Measurements from ENCODE around the gene LDLRAD4.

The LDLRAD4 gene

GRCh38 chr18:13206301-13206700 is 12.3 kb upstream of the LDLRAD4 start:
- DNase-seq, result no peak

- DNase-seq, result peak; percentile 88
These were observed 11.3 kb upstream of the LDLRAD4 start for GRCh38 chr18:13207294-13207693.

- DNase-seq, result no peak
These were observed 7.0 kb upstream of the LDLRAD4 start for GRCh38 chr18:13211534-13211933.

- no peak for DNase-seq
These were observed 5.3 kb upstream of the LDLRAD4 start for GRCh38 chr18:13213036-13213795.

GRCh38 chr18:13214609-13215008 is 4.0 kb upstream of the LDLRAD4 start:
- DNase-seq, result no peak

- peak; percentile 84 for DNase-seq
These were observed 2.4 kb upstream of the LDLRAD4 start for GRCh38 chr18:13216092-13216582.

GRCh38 chr18:13216711-13217465 is 1.7 kb upstream of the LDLRAD4 start:
- peak; percentile 41 for DNase-seq

GRCh38 chr18:13217466-13217961 is 1.0 kb upstream of the LDLRAD4 start:
- peak; percentile 69 for DNase-seq

- DNase-seq, result no peak
These were observed 591 bp upstream of the LDLRAD4 start for GRCh38 chr18:13217971-13218367.

- DNase-seq, result no peak
These were observed 437 bp downstream of the LDLRAD4 start for GRCh38 chr18:13218997-13219396.

- no peak for DNase-seq
These were observed 1.1 kb downstream of the LDLRAD4 start for GRCh38 chr18:13219593-13220159.

- DNase-seq, result peak; percentile 32
These were observed 1.9 kb downstream of the LDLRAD4 start for GRCh38 chr18:13220361-13220991.

GRCh38 chr18:13221869-13222855 is 3.6 kb downstream of the LDLRAD4 start:
- no peak for DNase-seq

- DNase-seq, result peak; percentile 83
These were observed 4.3 kb downstream of the LDLRAD4 start for GRCh38 chr18:13222856-13223281.

GRCh38 chr18:13223311-13224143 is 5.0 kb downstream of the LDLRAD4 start:
- peak; percentile 81 for DNase-seq

GRCh38 chr18:13225261-13225660 is 6.7 kb downstream of the LDLRAD4 start:
- no peak for DNase-seq

- DNase-seq, result no peak
These were observed 8.1 kb downstream of the LDLRAD4 start for GRCh38 chr18:13226533-13227144.

GRCh38 chr18:13227910-13228309 is 9.3 kb downstream of the LDLRAD4 start:
- no peak for DNase-seq

GRCh38 chr18:13229001-13229671 is 10.6 kb downstream of the LDLRAD4 start:
- no peak for DNase-seq

GRCh38 chr18:13231151-13231550 is 12.6 kb downstream of the LDLRAD4 start:
- no peak for DNase-seq

Data from hematopoietic multipotent progenitor cell treated with erythropoietin and hydrocortisone succinate and interleukin-3 and kit ligand, for 8 days (in vitro differentiated cells).